Measurements from ENCODE around the gene CYTIP.
"Not testable (repeated sequence)": the region's sequence is repeated elsewhere in the genome, so short reads cannot be mapped to it uniquely, and the experiment has no call there.

Gene CYTIP

GRCh38 chr2:157424374-157424773 lies 19.5 kb downstream of the CYTIP start:
- no peak for DNase-seq (ENCODE audit: low read depth)

- no peak for DNase-seq (ENCODE audit: low read depth)
Measured at GRCh38 chr2:157421964-157422363, 21.9 kb downstream of the CYTIP start.

- DNase-seq (ENCODE audit: low read depth) = no peak
Measured at GRCh38 chr2:157421331-157421944, 22.5 kb downstream of the CYTIP start.

GRCh38 chr2:157420771-157421323 lies 23.0 kb downstream of the CYTIP start:
- no peak for DNase-seq (ENCODE audit: low read depth)

- no peak for DNase-seq (ENCODE audit: low read depth)
Measured at GRCh38 chr2:157419031-157419575, 24.8 kb downstream of the CYTIP start.

GRCh38 chr2:157418239-157418641 lies 25.6 kb downstream of the CYTIP start:
- DNase-seq (ENCODE audit: low read depth) = no peak

- DNase-seq (ENCODE audit: low read depth) = no peak
Measured at GRCh38 chr2:157415591-157416101, 28.2 kb downstream of the CYTIP start.

GRCh38 chr2:157414050-157414449 lies 29.8 kb downstream of the CYTIP start:
- DNase-seq (ENCODE audit: low read depth) = no peak

GRCh38 chr2:157413326-157414035 lies 30.4 kb downstream of the CYTIP start:
- DNase-seq (ENCODE audit: low read depth) = no peak

- no peak for DNase-seq (ENCODE audit: low read depth)
Measured at GRCh38 chr2:157411624-157412336, 32.1 kb downstream of the CYTIP start.

- DNase-seq (ENCODE audit: low read depth) = not testable (repeated sequence)
Measured at GRCh38 chr2:157405398-157405797, 38.5 kb downstream of the CYTIP start.

- DNase-seq (ENCODE audit: low read depth) = no peak
Measured at GRCh38 chr2:157404363-157404762, 39.5 kb downstream of the CYTIP start.

- not testable (repeated sequence) for DNase-seq (ENCODE audit: low read depth)
Measured at GRCh38 chr2:157402801-157403485, 40.9 kb downstream of the CYTIP start.

- no peak for DNase-seq (ENCODE audit: low read depth)
Measured at GRCh38 chr2:157395811-157396210, 48.1 kb downstream of the CYTIP start.

- no peak for DNase-seq (ENCODE audit: low read depth)
Measured at GRCh38 chr2:157394928-157395327, 49.0 kb downstream of the CYTIP start.

GRCh38 chr2:157393348-157393747 lies 50.5 kb downstream of the CYTIP start:
- DNase-seq (ENCODE audit: low read depth) = no peak

GRCh38 chr2:157388827-157389226 lies 55.1 kb downstream of the CYTIP start:
- no peak for DNase-seq (ENCODE audit: low read depth)

GRCh38 chr2:157386747-157387146 lies 57.1 kb downstream of the CYTIP start:
- no peak for DNase-seq (ENCODE audit: low read depth)

- DNase-seq (ENCODE audit: low read depth) = no peak
Measured at GRCh38 chr2:157386247-157386646, 57.6 kb downstream of the CYTIP start.

GRCh38 chr2:157377861-157378260 lies 66.0 kb downstream of the CYTIP start:
- no peak for DNase-seq (ENCODE audit: low read depth)

GRCh38 chr2:157376041-157376440 lies 67.8 kb downstream of the CYTIP start:
- no peak for DNase-seq (ENCODE audit: low read depth)

GRCh38 chr2:157375384-157375783 lies 68.5 kb downstream of the CYTIP start:
- no peak for DNase-seq (ENCODE audit: low read depth)
